GM21515 (cell line): ENCODE data around the gene ZSCAN23.

Experiments
- ATAC-seq: cut with Tn5 transposase; IDR thresholded peaks from one replicate; pipeline ENCODE4 v1.9.1; 2021; ENCODE audit not compliant: unreplicated experiment

The ZSCAN23 gene

DNA sequence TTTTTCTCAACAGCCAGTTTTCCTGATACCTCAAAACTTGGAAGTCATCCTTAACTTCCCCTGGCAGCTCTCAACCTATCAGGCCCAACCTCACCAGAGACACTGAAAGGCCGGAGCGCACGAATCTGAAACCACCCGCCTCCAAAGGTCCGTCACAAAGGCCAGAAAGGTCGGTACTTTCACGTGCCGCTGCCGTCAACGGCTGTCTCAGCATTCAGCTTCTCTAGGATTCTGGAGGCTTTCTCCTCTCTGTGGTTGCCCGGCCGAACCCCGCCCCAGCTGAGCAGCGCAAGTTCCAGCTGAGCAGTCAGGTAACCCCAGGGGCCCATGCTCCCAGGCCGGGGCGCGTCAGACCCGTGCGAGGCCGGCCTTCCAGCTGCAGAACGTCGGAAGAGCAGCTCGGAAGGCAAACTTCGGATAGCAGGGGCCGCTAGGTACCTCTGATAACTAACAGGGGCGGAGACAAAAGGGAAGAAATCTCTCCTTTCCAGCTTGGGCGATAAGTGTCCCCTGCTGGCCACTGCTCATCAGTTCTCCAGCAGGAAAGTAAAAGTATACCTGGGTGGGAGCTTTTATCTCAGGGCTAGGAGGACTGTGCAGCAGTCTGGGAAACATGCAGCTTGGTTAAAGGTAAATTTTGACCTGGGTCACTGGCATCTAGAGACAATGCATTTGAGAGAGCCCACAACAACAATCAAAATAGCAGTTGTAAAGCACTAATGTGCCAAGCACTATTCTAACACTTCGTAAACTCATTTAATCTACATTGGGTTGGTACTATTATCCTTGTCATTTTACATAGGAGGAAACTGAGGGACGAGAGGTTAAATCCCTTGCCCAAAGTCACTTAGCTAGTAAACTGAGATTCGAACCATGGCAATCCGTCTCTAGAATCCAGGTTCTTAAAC, 59.8 kb downstream of the ZSCAN23 start:
- ATAC-seq = peak; percentile 91
